HCT116 (cell line): ENCODE results near the gene MINAR1.

Experiments
- CTCF ChIP-seq, 3 experiments: fragments of 200-600 bp in 1 of 3; sonication (generic) in 1 of 3; IDR thresholded peaks in 2 of 3; conservative IDR thresholded peaks in 1 of 3; 2 replicates each; pipeline ENCODE4 v1.5.1; 2012 to 2017; ENCODE audit warnings: low read depth in 2 of 3, low read length in 2 of 3, antibody characterized with exemption in 1 of 3, borderline replicate concordance in 1 of 3, control low read depth in 1 of 3, mild to moderate bottlenecking in 1 of 3, mixed read lengths in 1 of 3, mixed run types in 1 of 3, moderate library complexity in 1 of 3; ENCODE audit not compliant: insufficient read depth in 1 of 3
- POLR2AphosphoS5 ChIP-seq: IDR thresholded peaks from 2 replicates; pipeline ENCODE4 v1.6.1; 2011; ENCODE audit warnings: mild to moderate bottlenecking, low read depth, low read length, moderate library complexity

- TF ChIP-seq CTCF (IDR thresholded peaks at IDR 0.05 in 2 of 3, conservative IDR thresholded peaks at IDR 0.05 in 1 of 3; ENCODE audit: borderline replicate concordance in 1 of 3, insufficient read depth in 1 of 3, low read depth in 2 of 3, low read length in 2 of 3): no peak
- TF ChIP-seq POLR2AphosphoS5: no peak
These were observed 8.3 kb downstream of the MINAR1 start for GRCh38 chr15:79440355-79440908.
